GM21737 (cell line): ENCODE data around the gene MATN4.

ENCODE experiments used
- ATAC-seq: cut with Tn5 transposase; IDR thresholded peaks from one replicate; pipeline ENCODE4 v1.9.1; 2021; ENCODE audit warnings: mild to moderate bottlenecking, moderate library complexity; ENCODE audit not compliant: unreplicated experiment

The MATN4 gene

DNA sequence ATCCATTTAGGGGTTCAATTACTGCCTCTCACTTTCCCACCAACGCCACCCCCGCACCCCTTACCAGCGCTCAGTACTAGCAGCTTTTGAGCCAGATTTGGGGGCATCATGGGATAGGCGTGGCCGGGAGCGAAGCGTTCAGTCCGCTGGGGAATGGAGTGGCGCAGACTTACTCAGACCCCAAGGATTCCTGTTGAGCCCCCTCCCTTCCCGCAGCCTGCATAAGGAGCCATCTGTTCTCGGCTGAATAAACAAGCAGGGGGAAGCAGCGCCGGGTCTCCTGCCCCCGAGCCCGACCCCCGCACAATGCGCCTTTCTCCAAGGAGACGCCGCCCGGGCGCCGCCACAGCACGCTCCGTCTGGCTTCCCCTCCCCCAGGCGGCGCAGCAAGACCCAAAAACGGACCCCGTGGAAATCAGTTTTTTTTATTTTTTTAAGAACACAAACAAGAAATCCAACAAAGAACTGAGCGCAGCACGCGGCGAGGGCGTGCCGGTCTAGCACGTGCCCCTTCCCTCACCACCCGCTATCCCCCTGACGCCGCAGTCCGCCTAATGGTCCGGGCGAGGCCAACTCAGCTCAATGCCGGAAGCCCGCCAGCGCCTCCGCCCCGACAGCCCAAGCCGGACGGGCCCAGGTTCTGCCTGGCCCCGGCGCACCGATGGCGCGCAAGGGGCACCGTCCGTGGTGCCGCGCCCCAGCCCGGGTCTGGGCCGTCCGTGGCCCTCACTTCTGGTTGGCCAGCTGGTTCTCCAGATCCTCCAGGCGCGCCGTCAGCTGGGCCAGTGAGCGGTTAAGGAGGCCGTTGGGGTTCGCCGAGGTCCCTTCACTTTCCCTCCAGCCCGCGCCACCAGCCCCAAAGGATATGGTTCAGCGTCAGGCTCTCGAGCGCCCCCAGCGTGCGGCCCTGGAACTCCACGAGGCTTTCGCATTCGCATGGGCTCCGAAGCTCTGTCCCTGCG is 14.8 kb downstream of the MATN4 start:
- no peak for ATAC-seq

DNA sequence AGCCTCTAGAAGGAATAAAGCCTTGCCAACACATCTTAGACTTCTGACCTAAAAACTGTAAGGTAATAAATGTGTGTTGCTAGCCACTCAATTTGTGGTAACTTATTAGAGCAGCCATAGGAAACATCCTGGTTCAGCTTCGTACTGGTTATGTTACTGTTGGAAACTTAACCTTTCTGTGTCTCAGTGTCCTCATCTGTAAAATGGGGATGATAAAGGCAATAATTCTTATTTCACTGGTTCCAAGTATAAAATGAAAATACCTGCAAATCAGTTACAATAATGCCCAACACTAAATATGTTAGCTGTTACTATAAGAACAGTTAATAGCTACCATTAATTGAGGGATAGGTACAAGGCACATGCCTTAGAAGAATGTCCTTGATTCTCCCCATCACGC is 15.8 kb downstream of the MATN4 start:
- no peak for ATAC-seq

DNA sequence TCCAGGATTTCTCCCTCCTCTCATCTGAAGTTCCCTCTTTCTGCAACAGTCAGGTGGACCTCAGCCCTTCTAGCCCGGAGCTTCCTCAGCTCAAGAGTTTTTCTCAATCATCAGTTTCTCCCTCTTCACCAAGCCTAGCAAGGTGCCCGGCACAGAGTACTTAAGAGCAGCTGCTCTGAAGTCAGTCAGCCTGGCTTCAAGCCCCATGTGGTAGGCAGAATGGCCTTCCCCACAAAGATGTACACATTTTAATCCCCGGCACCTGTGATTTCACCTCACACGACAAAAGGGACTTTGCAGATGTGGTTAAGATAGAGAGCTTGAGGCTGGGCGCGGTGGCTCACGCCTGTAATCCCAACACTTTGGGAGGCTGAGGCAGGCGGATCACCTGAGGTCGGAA is 16.6 kb downstream of the MATN4 start:
- no peak for ATAC-seq

DNA sequence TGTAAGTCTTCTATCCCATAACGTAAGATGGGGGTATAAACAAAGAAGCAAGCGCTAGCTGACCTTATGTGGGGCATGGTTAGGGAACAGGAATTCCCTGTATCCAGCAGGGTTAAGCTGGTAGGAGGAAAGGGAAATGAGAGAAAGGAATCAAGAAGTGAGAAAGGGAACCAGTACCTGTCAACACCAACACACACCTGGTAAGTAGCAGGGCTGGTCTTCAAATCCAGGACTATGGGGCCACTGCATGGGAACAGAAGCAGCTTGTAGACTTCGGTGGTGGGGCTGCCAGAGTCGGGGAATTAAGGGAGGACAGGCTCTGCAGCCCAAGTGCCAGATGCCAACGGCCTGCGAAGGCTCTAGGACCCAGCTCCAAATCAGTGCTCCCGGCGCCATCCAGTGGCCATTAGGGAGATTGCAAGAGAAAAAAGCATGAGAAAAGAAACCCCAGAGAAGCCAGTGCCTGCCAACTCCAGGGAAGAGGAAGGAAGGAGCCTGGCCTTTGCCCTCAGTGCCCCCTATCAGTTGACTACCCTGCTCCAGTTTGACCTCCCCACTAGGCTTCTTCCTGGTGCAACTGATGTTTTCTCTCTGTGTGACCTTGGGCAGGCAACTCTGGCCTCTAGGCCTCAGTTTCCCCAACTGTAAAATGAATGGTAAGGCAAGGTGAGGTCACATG is 17.3 kb downstream of the MATN4 start:
- ATAC-seq, result no peak

DNA sequence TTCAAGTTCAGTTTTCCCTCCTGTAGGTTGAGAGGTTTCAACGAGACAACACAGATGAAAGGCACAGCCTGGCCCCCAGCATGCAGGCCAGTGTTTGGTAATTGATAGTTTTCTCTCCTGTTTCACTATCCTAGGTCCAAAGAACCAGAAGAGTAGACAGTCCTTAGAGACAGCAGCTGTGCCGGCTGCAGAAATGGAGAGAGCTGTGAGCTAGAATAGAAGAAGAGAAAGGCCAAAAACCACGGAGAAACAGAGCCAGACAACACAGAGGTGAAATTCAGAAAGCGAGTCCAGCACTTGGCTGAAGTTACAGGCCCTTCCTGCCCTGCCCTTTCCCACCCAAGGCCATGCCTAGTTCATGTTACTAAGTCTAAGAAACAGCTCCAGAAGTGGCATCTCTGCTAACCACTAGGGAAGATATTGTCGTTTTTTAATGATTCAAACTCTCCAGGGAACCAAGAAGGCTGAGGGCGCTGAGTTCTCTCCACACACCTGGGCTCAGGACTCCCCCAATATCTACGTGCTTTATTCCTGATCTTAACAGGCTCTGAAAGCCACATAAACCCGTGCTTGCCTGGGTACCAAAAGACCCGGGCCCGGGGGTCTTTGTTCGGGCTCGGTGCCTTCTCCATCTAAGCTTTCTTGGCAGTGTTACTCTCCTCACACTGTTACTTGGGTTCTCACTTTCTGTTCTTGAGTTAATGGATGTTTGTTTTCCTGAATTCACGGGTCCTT is 18.0 kb downstream of the MATN4 start:
- ATAC-seq, result no peak

DNA sequence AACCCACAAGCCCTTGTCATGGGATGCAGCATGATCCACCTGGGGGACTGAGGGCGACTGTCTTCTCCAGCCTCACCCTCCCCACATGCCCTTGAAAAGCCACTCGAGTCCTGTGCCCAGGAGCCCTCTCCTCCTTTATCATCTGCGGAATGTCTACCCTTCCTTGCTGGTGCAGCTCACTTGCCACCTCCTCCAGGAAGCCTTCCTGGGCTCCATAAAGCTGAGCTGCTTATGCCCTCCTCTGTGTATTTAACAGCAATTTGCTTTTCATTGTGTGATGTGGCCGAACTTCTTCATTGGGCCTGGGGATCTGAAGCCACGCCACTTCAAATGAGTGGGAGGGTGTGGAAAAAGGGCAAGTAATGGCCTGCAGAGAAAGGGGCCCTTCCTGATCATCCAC is 19.2 kb downstream of the MATN4 start:
- no peak for ATAC-seq

DNA sequence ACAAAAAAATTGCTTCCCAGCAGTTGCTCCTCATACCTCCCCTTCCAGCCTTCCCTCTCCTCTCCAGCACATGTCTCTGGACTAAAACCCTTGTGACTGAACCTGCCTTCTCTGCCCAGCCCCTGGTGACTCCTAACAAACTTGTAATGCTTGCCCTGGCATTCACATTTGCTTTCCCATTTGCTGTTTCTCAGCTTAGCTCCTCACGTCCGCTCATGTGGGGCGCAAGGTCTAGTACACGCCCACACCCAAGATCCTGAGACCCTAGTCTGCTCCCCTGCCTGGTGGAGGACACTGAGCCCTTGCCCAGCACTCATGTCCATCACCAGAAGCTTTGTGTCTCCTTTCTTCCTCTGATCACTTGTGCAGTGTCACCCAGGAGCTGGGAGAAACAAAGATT is 19.7 kb downstream of the MATN4 start:
- no peak for ATAC-seq

DNA sequence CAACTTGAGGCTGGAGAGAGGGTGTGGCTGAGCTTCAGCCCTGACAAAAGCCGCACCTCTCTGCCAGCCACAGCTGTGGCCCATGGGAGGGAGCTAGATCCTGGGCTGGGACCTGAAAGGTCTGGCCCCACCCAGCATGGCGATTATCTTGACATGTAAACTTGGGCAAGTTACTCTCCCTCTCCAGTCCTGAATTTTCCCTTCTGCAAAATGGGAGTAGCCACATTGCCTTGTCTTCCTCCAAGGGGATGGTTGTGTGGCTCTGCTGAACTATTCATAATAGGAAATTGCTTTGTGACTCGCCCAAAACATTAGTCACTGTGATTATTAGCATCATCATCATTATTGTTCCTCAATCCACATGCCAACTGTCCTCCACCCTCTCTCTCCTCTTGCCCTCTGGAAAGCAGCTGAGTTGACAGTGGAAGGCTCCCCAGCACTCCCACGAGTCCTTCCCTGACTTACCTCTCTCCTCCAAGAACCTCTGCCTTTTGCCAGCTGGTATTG is 24.5 kb downstream of the MATN4 start:
- ATAC-seq, result no peak

DNA sequence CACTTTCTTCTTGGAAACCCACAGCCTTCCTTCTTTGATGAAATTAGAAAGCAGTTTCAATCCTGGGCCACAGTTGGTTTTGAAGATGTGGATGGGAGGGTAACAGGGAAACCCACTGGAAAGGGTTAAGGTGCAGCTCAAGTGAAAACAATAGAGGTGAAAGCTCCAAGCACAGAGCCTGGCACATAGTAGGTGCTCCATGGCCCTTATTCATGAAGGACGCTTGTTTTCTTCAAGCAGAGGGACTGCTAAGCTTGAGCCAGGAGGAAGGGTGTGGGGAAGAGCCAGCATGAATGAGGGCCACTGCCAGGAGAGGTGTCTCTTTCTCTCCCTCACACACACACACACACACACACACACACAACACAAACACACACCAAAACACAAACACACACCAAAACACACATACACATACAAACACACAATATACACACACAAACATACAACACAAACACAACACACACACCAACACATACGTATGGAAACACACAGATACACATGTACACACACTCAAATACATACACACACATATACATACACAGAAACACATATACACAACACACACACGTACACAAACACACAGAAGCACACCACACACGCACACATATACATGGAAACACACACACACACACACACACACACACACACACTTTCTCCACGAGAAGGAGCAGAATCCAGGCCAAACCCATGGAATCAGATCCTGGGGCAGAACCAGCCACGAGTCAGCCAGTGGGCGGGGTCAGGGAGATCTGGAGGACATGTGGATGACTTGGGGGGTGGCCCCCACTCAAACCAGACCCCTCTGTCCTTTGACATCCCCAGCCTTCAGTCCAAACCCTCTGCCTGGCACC is 25.2 kb downstream of the MATN4 start:
- ATAC-seq, result no peak

DNA sequence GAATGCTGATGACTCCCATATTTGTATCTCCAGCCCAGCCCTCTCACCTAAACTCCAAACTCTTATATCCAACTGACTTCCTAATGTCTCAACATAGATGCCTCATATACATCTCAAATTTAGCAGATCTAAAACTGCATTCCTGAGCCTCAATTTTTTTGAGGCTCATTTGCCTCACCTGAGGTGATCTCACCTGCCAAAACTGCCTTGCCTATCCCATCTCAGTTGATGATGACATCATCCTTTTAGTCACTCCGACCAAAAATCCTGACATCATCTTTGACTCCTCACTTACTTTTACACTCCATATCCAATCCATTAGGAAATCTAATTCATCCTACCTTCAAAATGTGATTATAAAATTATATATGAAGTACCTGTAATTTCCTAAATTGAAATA is 28.1 kb downstream of the MATN4 start:
- no peak for ATAC-seq

DNA sequence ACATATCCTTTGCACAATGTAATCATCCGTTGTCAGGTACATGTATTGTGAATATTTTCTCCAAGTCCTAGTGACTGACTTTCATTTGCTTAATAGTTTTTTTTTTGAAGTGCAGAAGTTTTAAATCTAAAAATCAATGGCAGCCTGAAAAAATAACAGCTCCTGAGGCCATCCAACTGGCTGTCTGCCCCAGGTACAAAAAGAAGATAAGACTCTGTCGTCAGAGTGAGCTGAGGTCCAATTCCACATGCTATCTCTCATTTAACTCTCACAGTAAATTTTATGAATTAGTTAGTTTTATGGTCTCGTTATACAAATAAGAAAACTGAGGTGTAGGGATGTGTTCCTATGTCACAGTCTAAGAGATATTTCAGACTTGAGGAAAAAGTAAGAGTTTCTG is 32.8 kb downstream of the MATN4 start:
- no peak for ATAC-seq

DNA sequence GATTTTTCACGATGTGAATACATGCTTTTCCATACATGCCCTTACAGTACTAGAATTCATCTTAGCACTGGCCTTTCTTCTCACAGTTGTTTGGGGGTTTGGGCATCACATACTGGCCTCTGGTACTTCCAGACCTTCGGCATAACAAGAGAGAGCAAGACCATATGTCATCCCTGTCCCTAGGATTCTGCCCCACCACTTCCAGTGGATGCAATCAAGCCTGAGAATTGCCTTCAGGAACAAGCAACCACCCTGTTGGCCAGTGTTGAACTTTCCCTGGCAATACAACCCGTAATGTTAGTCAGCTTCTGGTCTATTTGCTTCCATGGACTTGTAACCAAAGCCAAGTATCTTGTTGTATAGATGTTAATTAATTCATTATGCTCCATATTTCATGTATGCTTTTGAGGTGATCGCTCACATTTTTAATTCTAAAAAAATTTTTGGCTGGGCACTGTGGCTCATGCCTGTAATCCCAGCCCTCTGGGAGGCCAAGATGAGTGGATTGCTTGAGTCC is 38.3 kb downstream of the MATN4 start:
- ATAC-seq, result no peak

DNA sequence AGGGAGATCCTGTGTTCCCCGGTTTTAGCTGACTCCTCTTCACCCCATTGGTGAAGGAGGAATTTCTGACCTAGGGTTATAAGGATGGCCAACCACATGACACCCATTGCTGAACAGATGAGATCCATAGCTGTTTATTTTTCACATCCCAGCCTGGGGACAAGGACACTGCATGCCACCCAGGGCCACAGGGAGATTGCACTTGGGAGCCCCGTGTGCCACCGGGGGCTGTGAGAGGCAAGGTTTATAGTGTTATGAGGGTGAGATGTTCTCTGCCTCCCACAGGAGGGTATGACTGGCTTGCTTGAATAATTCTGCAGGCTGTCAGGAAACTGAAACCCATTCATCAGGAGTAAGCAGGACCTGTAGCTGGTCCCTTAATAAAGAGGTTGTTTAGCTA is 39.0 kb downstream of the MATN4 start:
- no peak for ATAC-seq

DNA sequence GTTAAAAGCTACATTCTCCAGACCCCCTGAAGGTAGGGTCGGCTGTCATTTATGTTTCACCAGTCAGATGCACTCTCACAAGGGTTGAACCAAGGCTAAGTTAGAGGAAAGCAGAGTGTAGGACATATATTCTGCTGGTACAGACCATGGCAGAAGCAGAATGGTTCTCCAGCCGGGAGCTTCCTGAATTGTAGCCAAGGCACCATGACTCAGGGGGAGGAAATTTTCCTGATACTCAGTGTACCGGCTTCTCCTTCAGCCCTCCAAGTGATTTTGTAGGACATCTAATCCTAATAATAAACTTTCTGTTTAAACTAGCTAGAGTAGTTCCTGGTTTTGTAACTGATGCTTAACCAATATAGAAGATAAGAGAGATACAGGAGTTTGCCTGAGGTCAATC is 39.6 kb downstream of the MATN4 start:
- ATAC-seq, result no peak

DNA sequence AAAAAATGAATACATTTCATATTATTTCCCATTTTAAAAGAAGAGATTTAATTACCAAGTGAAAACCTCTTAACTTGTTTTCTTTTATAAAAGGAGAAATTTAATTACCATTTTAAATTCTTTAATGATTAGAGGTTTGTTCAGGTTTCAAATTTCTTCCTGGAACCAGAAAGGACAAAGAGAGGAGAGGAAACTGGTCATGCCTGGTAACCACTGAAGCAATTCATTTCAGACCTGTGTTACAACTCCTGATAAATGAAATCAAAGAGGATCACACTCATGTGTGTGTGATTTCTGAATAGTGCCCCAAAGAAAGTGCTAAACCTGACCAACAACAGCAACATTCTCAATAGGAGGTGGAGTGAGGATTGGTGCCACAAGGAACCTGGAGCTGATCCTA is 41.1 kb downstream of the MATN4 start:
- ATAC-seq, result no peak

DNA sequence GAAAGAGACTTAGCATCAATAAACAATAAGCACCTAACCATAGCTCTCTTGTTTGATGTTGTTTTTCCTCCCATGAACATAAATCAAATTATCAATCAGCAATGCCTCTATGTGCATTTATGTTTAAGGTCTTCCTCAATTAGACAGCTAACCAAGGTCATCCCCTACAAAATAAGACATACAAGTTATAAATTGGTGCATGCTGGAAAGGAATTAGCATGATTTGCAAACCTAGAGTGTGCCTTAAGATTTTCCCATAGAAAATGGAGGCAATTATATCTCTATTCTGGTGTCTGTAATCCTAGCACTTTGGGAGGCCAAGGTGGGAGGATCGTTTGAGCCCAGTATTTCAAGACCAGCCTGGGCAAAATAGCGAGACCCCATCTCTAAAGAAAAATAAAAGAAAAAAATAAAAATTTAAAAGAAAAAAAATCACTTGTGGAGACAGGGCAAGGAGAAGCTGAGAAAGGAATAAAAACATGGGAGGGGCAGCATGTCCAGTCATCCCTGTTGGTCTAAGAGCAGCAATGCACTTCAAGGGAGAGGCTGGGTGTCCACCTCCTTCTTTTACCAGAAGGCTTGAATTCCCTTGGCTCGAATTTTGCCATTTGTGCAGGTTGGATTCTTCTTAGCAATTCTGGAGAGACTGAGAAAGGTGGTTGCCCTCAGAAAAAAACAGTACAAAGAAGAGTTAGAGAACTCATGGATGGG is 44.4 kb downstream of the MATN4 start:
- ATAC-seq, result no peak

DNA sequence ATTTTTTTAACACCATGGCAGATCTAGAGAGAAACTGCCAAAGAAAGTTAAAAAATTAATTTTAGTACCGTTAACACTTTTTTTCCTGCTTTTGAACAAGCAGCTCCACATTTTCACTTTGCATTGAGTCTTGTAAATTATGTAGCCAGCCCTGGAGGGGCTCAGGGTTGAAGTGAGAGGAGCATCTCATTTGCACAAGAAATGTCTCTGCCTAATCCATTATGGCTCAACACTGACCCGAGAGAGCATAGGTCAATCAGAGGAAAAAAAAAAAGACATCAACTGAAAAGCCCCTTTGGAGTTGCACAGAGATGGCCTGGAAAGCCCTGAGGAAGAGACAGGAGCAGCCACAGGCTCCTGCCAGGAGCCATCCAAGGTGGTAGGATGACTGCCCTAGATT is 49.4 kb downstream of the MATN4 start:
- ATAC-seq, result no peak

DNA sequence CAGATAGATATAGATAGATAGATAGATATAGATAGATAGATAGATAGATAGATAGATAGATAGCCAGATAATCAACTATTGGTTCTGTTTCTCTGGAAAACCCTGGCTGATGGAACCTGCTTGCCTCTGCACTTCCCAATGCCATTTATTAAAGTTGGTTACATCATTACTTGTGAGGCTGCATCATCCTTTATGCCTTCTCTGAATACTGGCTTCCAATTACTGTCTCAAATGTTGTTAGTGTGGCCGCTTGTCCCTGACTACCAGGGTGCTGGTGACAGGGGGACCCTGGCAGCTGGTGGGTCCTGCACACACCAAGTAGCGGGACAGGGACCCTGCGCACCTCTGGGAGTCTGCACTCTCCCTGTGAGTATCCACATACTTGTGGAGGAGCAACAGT is 49.8 kb downstream of the MATN4 start:
- no peak for ATAC-seq

DNA sequence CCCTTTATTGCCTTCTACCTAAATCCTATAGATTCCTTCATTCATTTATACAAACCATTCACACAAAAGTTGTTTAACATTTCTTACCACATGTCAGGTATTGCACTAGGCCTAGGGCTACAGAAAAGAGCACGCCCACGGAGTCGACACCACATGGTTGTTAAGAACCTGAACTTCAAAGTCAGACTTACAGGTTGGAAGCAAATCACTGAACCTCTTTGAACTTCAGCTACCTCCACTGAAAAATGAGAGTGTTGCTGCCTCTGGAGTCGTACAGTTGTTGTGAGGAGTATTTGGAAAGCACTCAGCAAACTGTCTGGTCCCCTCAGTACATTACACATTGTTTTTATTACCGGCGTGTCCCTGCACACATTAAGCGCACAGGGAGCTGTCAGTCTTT is 50.4 kb downstream of the MATN4 start:
- ATAC-seq, result no peak

DNA sequence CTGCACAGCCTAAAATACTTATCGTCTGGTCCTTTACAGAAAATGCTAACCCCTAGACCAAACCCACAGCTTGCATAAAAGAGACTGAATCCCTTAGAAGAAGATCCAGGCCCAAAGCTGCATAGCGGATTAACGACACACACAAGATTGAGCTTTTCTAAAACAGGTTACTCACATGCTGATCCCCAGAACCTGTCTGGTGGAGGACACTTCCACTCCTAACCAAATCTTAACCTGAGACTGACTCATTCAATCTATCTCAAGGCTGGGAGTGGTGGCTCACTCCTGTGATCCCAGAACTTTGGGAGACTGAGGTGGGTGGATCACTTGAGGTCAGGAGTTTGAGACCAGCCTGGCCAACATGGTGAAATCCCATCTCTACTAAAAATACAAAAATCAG is 50.9 kb downstream of the MATN4 start:
- no peak for ATAC-seq
